Germinal center (tissue), 1 donor: ENCODE measurements around the gene CAMK2D.

ENCODE experiments used
- DNase-seq: peaks from one replicate; pipeline ENCODE4 v3.0.0; 2012; ENCODE audit warnings: mixed read lengths, low spot score

The CAMK2D gene

DNA sequence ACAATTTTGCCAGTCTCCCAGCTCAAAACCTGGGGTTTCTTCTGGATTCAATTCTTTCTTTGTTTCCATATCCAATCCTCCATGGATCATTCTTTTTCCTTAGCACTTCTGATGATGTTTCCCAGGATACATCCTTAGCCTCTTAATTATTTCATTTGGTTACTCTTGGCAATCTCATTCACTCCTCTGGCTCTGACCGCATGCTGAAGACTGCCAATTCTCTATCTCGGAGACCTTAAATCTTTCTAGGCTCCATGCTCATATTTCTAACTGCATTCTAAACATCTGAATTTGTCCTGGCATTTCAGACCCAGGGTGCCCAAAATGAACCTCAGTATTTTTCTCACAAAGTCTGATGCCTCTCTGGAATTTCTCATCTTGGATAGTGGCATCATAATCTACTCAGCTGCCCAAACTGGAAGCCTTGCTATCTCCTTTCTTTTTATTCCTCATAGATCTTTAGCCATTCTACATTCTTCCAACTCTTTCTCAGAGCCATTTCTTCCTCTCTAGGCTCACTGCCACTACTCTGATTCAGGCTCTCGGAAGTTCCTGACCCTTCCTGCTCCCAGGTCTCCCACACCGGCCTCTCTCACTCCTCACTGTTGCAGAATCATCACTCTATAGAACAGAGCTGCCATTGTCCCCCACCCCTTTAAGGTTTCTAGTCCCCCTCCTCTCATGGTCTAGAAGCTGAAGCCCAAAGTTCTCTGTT lies 290.2 kb downstream of the CAMK2D start:
- no peak for DNase-seq

DNA sequence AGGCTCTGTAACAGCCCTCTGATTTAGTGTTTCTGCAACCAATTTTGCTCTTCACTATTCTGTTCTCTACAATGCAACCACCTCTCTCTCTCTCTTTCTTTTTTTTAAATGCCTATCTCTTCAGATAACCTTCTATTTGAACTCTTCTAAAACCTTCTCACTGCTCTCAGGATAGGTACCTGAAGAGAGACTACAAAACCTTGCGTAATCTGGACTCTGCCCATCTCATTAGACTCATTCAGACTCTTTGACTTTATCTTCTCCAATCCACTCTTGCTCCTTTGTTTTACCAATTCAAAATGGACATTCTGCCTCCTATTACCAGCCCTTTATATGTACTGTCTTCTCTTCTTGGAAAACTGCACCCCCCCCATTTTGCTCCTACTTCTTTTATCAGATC lies 291.6 kb downstream of the CAMK2D start:
- no peak for DNase-seq

DNA sequence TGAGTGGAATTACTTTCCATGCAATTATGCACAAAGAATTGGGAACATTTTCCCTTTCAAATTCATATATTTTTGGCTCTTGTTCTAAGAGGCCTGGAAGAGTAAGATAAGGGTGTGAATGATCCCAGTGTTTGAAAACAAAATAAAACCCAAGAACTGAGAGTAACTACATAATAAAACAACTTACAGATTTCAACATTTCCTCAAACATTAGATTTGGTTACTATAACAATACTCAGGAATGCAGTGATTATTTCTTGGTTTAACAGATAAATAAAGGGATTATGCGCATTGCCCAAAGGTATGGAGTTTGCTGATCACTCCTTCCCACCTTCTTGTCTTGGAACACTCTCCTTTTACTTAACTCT lies 292.5 kb downstream of the CAMK2D start:
- DNase-seq, result no peak

DNA sequence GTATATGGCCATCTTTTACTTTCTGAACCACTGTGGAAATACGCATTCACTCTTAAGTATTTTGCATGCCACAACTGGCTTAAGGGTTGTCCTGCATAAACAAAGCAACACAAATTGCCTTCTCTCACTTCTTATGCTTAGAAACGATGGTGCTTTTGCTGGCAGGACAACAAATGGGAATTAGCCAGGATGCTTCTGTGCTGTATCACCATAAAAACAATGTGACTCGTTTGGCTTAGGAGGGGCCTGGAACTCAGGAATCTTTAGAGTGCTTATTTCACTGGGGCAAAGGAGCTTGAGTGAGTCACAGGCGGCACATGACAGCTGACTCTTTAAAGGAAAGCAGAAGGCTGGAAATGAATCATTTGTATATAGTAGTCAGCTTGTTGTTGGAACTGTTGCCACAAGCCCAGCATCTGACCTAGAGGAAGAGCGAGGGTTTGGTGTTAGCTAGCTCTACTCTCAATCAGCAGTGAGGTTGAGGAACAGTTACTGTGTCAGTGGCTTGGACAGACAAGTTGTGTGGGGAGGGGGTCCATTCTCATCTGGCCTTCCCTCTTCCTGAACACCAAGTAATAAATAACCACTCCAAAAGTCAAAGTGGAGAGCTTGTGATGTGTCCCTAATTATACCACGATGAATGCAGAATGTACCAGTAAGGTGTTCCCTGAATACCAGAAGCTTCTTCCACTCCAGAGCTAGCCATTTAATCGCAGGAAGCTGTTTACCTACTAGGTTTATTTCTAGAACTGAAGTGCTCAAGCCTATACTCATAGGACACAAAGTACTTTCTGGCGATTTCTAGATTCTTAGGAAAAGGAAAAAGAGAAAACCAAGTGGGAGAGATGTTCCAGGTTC lies 293.1 kb downstream of the CAMK2D start:
- DNase-seq, result no peak

DNA sequence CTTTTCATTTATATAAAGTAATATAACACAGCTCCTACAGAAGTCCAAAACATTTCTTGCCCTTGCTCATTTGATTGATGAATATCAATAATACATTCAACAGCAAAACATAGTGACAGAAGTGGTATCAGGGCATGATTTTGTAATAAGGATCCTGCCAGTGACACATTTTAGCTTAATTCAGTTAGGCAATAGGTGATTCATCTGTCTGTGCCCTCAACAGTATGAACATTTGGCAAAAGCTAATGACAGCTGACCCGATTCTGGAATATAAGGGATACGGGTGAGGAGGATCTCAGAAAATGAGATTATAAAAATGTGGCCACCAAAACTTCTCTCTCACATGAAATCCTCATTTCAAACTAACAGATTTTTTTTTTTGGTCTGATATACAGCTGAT lies 294.0 kb downstream of the CAMK2D start:
- no peak for DNase-seq

DNA sequence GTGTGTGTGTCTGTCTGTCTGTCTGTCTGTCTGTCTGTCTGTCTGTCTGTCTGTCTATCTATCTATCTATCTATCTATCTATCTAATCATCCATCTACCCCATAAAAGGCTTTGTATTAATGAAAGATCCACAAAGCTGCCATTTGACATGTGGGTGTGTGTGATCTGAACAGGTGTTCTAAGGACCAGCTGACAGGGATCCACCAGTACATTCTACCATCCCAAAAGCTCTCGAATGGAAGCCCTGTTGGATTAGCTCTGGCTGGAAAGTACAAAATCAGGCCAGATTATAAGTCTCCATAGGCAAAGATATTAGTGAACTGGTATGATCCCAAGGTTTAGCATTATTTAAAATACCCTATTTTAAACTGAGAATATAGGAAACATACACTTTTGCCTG lies 299.3 kb downstream of the CAMK2D start:
- no peak for DNase-seq

DNA sequence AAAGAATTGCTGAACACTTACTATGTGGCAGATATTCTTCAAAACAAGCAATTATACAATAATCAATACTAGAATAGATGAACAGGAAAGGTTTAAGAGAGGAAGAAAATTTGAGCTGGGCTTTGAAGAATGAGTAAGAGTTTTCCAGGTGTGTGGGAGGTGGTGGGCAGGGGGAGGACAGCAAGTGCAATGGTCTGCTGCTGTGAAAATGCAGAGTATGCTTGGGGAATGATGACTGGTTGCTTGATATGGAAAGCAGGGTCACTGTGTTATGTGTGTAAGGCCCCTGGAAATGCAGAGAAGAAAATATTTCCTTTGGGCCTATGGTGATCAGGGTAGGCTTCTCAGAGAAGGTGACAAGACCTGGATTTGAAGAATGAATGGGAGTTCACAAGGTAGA lies 300.3 kb downstream of the CAMK2D start:
- no peak for DNase-seq

DNA sequence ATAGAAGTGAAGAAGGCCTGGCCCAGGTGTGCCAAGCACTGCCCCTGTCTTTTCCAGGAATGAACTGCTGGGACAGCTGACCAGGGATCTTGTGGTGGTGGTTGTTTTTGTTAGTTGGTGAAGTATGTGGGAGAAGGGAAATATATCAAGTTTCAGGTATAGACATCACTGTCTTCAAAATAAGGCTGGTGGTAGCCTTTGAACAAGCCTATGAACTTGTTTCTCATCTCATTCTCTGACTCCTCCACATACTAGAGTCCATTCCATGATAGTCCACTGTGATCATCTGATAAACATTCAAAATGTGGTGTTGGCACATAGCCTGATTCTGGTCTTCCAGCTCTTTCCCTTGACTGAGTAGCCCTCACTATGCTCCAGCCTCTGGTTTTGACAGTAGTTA lies 303.7 kb downstream of the CAMK2D start:
- DNase-seq, result no peak

DNA sequence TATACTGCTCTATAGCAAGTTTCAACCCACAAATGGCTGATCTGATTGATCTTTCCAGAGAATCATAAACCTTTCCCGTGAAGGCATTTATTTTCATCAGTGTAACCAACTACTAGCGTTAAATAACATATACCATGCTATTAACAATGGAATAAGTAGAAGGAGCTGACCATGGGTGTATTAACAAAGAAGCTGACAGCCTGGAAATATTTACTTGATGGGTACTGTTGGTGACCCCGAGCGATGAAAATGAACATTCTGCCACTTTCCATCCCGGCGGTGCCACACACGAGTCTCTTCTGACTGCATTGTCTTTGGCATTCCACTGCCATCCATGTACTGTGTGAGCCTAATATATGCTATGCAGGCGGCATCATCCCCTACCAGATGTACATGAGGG lies 304.4 kb downstream of the CAMK2D start:
- no peak for DNase-seq

DNA sequence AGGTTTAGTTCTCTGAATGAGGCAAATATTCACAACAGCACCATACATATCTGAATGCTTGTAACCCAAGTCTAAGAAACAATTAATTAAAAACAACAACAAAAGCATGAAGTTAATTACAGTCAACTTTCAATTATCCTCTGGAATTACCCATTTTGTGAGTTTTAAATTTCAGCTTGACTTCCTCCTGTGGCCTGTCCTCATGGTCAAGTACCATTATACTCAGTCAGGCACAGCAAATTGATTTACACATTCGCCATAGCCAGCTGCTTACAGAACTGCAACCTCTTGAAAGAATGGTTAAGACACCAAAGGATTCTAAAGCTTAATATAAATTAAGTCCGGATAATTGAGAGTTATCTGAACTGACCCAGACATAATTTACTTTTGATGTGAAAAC lies 306.5 kb downstream of the CAMK2D start:
- DNase-seq, result no peak

DNA sequence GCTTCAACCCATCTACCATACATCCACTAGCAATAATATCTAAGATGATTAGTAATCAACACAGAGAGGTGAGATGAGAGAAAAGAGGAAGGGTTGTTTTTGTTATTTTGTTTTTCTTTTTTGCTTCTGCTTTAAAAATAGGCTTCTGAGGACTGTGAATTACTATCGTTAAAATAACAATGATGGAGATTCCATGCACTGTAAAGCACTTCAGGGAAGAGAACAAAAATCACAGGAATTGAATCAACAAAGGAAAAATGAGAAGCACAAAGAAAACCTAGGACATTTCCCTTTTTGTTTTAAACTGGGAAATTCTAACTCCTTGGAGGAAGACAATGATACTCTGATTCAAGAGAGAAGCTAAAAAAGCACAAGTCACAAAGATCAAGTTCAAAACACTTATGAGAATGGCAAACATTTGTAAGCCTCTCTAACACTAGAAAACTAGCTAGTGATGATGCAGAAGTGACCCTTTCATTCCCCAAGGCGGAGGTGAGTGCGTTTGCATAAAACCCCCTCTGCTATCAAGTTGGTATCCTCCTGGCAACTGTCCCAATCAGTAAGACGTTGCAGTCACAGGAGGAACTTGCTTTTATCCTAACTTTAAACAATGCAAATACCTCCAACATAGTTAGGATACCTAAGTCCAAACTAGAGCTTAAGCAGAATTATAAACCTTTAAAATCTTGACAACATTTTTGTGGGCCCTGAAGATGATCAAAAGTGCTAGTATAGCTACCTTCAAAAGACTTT lies 308.5 kb downstream of the CAMK2D start:
- DNase-seq, result no peak

DNA sequence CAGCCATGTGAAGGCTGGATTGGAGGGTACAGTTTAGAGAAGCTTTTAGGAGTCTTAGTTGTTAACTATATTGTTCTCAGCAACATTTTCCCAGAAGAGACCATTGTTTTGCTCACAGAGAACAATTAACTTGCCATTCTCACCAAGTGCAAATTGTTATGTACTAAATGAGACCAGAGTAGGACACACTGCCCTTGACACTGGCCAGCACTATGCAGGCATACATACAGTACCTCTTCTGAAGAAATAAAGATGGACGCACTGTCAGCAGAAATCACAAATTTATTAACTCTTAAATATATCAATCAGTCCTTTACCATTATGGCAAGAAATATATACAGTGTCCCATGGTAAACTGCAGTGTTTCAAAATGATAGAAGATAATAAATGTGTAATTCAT lies 309.4 kb downstream of the CAMK2D start:
- DNase-seq, result no peak

DNA sequence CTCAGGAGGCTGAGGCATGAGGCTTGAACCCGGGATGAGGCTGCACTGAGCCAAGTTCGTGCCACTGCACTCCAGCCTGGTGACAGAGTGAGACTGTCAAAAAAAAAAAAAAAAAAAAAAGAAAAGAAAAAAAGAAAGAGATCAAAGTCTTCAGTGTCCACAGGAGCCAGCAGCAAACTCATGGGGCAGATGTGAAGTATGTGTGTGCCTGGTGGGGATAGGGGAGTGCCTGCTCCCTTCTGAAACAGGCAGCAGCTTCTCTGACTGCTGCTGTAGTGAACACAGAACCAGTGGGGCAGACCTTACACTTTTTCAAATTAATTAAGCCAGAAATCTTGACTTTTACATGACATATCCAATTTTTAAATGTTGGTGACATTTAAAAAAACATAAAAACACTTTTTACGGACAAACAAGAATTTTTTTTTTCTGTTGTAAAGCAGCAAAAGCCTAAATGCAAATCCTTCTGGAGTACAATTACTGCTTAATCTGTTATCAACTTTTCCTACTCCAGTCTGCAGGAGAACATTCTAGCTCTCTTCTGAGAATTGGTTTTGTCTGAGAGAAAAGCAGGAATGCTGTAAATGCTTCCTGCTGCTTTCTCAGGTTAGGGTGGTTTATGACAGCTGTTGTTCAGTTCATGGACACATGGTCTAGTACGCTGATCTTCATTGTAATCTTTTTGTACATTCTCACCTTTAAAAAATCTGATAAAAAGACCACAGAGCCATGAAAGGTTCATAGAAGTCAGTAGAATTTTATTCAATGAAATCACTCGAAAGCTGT lies 311.1 kb downstream of the CAMK2D start:
- no peak for DNase-seq

DNA sequence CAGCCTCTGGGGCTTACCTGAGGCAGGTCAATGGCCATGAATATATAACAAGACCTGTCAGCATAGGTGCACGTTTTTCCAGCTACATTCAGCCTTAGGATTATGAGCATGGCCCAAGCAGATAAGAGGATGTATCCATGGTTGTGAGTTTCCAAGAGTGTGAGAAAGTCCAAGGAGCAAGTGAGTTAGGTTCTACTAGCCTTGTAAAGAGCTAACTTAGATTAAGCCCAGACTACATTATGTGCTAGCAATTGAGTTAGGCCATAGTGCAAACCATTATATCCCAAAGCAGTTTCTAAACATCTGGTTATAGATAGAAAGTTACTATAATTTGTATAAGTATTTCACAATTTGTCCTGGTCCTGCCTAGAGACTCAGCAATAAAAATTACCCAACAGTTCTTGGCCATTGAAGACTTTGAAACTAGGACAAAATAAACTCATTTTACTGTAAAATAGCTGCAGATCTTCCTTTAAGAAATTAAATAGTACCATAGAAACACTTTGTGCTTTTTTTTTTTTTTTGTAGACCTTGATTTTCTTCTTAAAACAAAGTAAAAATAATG lies 312.0 kb downstream of the CAMK2D start:
- DNase-seq, result no peak

DNA sequence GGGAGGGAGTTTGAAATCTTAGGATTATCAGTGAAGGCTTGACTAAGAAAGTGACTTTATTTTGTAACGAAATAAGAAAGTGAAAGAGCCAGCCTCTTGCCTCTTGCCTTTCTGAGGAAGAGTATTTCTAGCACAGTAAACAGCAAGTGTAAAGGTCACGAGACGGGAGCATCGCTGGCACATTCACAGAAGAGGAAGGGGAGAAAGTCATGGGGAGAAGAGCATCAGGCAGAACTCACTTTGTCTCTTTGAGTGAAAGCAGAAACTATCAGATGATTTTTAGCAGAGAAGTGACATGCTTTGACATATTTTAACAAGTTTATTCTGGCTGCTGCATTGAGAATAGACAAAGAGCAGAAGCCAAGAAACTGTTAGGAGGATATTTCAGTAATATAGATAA lies 313.8 kb downstream of the CAMK2D start:
- no peak for DNase-seq

DNA sequence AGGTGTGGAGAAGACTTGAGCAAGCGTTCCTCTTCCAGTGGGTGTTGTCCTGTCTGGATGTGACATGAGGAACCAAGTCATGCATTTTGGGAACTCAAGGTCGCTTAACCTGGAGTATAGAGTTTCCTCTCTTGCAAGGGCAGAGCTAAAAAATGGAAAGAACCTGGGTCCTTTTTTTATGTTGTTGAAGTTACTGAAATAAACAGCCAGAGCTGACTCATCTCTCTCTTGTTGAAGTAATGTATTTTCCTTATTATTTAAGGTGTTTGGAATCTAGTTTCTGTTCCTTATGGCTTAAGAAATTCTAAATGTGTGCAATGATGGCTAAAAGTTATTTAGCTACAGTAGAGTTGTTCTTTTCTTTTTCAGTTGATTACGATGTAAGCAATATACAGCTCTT lies 314.5 kb downstream of the CAMK2D start:
- no peak for DNase-seq

DNA sequence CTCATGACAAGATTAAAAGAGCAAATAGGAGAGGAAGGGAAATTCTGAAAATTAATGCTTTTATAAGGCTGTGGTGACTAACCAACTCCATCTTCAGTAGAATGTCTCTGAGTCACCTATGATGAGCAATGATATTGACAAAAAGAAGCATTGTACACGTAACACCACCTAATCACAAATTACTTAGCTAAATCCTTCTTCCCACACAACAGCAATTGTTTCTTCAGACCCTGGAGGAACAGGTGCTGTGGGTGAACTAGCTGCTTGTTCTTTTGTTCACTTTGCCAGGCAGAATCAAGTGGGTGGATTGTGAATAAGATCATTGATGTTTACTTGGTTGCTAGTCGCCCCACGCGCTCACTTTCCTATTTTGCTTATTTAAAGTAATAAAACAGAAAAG lies 315.5 kb downstream of the CAMK2D start:
- no peak for DNase-seq

DNA sequence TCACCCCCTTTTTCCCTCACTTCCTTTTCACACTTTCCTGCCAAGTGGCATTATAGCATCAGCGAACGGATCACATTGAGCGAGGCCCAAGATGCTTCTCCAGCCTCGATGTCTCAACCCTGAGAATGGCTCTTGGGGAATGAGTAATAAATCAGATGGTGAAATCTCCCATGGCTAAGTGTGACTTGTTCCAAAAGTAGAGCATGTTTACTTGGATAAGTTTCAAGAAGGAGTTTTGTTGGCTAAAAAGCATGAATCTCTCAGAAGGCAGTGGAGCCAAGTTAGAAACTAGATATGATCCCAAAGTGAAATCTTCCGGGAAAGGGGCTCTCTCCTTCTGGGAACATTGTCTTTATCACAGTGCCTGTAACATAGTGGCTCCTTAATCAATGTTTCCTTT lies 316.3 kb downstream of the CAMK2D start:
- DNase-seq, result no peak

DNA sequence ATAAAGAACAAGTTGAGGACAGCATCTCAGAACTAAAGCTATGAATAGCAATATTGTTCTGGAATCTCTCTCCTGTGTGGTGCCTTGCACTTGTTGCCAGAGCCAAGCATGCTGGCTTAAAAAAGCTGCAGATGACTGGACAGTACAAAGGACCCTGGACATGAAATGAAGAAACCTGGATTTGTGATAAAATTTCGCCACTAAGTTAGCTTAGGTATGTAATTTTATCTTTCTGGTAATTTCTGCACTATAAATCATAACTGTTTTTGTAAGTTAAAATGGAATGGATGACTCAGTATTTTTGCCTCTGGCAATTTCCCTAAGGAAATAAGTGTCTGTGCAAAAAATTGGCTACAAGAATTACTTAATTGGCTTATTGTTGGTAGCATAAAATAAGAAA lies 317.2 kb downstream of the CAMK2D start:
- DNase-seq, result no peak

DNA sequence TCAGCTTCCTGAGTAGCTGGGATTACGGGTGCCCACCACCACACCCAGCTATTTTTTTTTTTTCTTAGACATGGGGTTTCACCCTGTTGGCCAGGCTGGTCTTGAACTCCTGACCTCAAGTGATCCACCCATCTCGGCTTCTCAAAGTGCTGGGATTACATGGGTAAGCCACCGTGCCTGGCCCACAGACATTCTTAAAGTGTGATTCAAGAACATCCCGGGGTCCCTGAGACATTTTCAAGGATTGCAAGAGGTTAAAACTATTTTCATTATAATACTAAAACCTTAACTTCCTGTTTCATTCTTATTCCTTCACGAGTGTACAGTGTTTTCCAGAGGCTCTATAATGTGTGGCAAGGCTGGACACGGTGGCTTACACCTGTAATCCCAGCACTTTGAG lies 318.7 kb downstream of the CAMK2D start:
- no peak for DNase-seq

DNA sequence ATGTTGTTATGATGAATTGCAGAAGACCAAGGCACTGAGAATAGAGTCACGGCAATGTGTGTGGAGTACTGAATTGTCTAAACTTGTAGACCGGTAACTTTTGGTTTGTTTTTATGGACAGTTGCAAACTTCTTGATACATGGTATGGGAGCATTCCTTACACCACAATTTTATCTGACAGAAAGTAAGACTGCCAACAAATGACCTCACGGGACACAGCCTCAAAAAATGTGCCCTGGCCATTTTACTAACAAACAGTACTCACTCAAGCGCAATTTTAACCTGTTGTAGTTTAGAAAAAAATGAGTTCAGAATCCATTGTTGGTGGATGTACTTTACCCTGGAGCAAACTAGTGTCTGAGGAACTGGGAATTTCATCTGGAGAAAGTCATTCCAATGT lies 321.2 kb downstream of the CAMK2D start:
- DNase-seq, result no peak

DNA sequence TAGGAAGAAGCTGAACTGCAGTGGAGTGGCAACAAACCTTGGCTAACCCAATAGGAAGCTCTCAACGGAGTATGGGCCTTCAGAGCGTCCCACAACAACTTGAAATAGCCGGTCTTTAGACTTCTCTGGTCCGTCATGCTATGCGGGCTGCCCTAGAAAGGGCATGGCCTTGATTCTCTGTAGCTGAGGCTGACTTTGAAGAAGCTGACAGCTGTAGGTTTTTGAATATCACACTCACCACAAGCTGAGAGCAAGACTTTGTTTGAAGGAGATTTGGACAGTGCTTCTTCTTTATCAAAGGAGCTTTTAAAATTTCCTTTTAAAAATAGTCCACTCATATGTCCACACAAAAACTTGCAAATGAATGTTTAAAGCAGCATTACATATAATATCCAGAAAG lies 322.9 kb downstream of the CAMK2D start:
- DNase-seq, result no peak
